Smooth muscle cell (in vitro differentiated cells): ENCODE results near the gene TRPM1. TPM values are rescaled to one million over a fixed set of nuclear protein-coding genes. Genes with fewer than 3 reads are reported as not detected.

Source experiments
- DNase-seq: peaks from one replicate; lab custom pipeline; 2025; ENCODE audit not compliant: unreplicated experiment; lab: John Stamatoyannopoulos, UW
- H2AFZ ChIP-seq: fragments of 200-600 bp; sonication (generic); 2 replicates; pipeline ENCODE4 v1.6.0; 2016; ENCODE audit warnings: antibody characterized with exemption, low read depth, mild to moderate bottlenecking
- H3F3A ChIP-seq: fragments of 200-600 bp; sonication (generic); 2 replicates; pipeline ENCODE4 v1.6.0; 2017; ENCODE audit warnings: antibody characterized with exemption, low read depth
- H3K27ac ChIP-seq: fragments of 200-600 bp; sonication (generic); 2 replicates; pipeline ENCODE4 v1.5.1; 2016; ENCODE audit warnings: low read depth, mild to moderate bottlenecking
- H3K27me3 ChIP-seq: fragments of 200-600 bp; sonication (generic); 2 replicates; pipeline ENCODE4 v1.6.1; 2016; ENCODE audit warnings: low read depth, mild to moderate bottlenecking
- H3K36me3 ChIP-seq: fragments of 200-600 bp; sonication (generic); 2 replicates; pipeline ENCODE4 v1.5.1; 2016; ENCODE audit warnings: low read depth
- H3K4me1 ChIP-seq: fragments of 200-600 bp; sonication (generic); 2 replicates; pipeline ENCODE4 v1.5.1; 2016; ENCODE audit warnings: low read depth
- H3K4me2 ChIP-seq: fragments of 200-600 bp; sonication (generic); 2 replicates; pipeline ENCODE4 v1.6.0; 2016; ENCODE audit warnings: mild to moderate bottlenecking
- H3K4me3 ChIP-seq: fragments of 200-600 bp; sonication (generic); 2 replicates; pipeline ENCODE4 v1.5.1; 2016; ENCODE audit warnings: mild to moderate bottlenecking
- H3K79me2 ChIP-seq: fragments of 200-600 bp; sonication (generic); 2 replicates; pipeline ENCODE4 v1.6.0; 2016; ENCODE audit warnings: low read depth, mild to moderate bottlenecking
- H3K9ac ChIP-seq: fragments of 200-600 bp; sonication (generic); 2 replicates; pipeline ENCODE4 v1.6.0; 2016; ENCODE audit warnings: low read depth
- H3K9me3 ChIP-seq: fragments of 200-600 bp; sonication (generic); replicated peaks from 2 replicates; pipeline ENCODE4 v1.5.1; 2016; ENCODE audit warnings: low read depth
- H4K20me1 ChIP-seq: fragments of 200-600 bp; sonication (generic); 2 replicates; pipeline ENCODE4 v1.6.0; 2016; ENCODE audit warnings: low read depth
- WGBS: methylation state at CpG from one replicate; pipeline ENCODE4 v1.1.7; 2016; ENCODE audit warnings: low lambda C conversion rate; 5-methylcytosine and 5-hydroxymethylcytosine counted together
- polyA plus RNA-seq: library from polyadenylated mRNA; unstranded; fragments of >200 nt; fragmentation: Nextera tagmentation; extraction: Ambion mirVana; gene quantifications from 2 replicates; pipeline ENCODE4 v1.2.1, GENCODE V29; 2016
- total RNA-seq: library from RNA; depleted of rRNA; stranded (reverse); fragments of >200 nt; gene quantifications from 2 replicates; pipeline ENCODE4 v1.2.3, GENCODE V29; 2014
- TF ChIP-seq, protein P1 (sequence below): fragments of 200-600 bp; sonication (generic); IDR thresholded peaks from 2 replicates; pipeline ENCODE4 v1.5.1; 2017; ENCODE audit warnings: borderline replicate concordance, mild to moderate bottlenecking, antibody characterized with exemption; ENCODE audit not compliant: insufficient read depth, poor library complexity, severe bottlenecking

TRPM1 gene
- total and polyA plus RNA-seq, 2 experiments from 2014 or later: not detected

DNA sequence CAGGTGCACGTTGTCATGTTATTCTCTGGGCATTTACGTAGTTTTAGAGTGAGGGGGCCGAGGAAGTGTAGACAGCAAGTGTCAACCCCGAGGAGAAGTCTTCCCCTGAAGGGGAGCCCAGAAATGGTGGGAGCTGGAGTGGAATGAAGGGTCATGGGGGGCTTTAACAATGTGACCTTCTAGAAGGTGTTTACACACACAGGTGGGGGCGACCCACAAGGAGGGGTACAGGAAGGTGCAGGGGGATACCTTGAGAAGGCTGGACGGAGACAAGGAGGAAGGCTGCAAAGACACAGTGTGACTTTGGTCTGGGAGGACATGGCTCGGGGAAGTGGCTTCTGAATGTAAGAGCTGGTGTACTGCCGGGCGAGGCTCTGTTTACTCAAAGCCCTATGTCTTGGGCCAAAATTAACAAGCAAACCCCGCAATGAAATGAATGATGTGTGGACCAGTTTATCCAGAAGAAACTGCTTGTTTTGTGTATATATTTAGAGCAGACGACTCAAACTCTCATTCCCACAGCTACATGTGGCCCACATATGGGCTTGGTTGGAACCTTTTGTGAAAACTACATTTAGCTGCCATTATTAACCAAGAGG lies 18.7 kb downstream of the TRPM1 start:
- Histone ChIP-seq H3K36me3 (no peaks in the 10 kb centered on the region), H3K9ac (no peak overlapping the region), H3K4me2 (no peak overlapping the region), H4K20me1 (no peaks in the 10 kb centered on the region), H3K79me2 (no peaks in the 10 kb centered on the region), H3K4me1 (peaks cover 7% of the 10 kb centered on the region), H3K4me3 (no peak overlapping the region), H3K9me3 (no peaks in the 10 kb centered on the region), H3K27me3 (no peaks in the 10 kb centered on the region), H2AFZ (no peak overlapping the region), H3K27ac (no peak overlapping the region), H3F3A (no peaks in the 10 kb centered on the region)
- 88% methylated on average over 11 of the region's 11 CpGs for WGBS
- DNase-seq: no peak
- TF ChIP-seq, protein P1, sequence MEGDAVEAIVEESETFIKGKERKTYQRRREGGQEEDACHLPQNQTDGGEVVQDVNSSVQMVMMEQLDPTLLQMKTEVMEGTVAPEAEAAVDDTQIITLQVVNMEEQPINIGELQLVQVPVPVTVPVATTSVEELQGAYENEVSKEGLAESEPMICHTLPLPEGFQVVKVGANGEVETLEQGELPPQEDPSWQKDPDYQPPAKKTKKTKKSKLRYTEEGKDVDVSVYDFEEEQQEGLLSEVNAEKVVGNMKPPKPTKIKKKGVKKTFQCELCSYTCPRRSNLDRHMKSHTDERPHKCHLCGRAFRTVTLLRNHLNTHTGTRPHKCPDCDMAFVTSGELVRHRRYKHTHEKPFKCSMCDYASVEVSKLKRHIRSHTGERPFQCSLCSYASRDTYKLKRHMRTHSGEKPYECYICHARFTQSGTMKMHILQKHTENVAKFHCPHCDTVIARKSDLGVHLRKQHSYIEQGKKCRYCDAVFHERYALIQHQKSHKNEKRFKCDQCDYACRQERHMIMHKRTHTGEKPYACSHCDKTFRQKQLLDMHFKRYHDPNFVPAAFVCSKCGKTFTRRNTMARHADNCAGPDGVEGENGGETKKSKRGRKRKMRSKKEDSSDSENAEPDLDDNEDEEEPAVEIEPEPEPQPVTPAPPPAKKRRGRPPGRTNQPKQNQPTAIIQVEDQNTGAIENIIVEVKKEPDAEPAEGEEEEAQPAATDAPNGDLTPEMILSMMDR: no peak

DNA sequence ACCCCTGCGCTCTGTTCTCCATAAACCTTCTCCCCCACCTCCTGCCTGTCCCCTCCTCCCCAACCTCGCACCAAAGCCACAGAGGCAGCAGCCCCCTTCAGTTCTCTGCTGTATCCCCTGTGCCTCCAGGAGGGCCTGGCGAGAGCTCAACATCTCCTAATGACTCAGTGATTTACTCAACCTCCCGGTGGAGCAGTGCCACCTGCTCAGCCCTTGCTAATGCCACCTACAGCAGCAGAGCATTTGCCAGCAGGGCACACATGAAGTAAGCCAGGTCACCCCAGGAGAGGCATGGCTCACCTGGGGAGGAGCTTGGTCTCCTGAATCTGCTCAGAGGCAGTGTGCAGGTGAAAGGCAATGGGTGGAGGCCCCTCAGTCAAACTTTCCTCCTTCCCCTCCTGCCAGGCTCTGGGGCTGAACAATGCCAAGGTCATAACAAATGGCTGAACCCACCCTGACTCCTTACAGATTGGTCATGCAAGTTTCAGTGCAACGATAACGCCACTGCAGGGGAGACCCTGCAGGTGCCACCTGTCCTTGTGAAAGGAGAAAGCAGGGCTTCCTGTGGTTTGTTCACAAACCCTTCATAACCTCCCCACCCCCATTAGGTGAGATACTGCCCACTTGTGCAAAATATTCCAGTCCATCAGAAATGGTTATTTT lies 19.8 kb downstream of the TRPM1 start:
- H3F3A ChIP-seq: no peaks in the 10 kb centered on the region
- H3K27me3 ChIP-seq: no peaks in the 10 kb centered on the region
- DNase-seq: no peak
- H3K27ac ChIP-seq: no peak overlapping the region
- H4K20me1 ChIP-seq: no peaks in the 10 kb centered on the region
- no peak overlapping the region for H2AFZ ChIP-seq
- WGBS: 94% methylated on average over 6 of the region's 6 CpGs
- H3K79me2 ChIP-seq: no peaks in the 10 kb centered on the region
- TF ChIP-seq, protein P1: no peak
- H3K4me3 ChIP-seq: no peak overlapping the region
- no peaks in the 10 kb centered on the region for H3K9me3 ChIP-seq
- no peaks in the 10 kb centered on the region for H3K36me3 ChIP-seq
- H3K9ac ChIP-seq: no peak overlapping the region
- peak overlapping the region; percentile 72 for H3K4me2 ChIP-seq
- H3K4me1 ChIP-seq: peaks cover 7% of the 10 kb centered on the region

DNA sequence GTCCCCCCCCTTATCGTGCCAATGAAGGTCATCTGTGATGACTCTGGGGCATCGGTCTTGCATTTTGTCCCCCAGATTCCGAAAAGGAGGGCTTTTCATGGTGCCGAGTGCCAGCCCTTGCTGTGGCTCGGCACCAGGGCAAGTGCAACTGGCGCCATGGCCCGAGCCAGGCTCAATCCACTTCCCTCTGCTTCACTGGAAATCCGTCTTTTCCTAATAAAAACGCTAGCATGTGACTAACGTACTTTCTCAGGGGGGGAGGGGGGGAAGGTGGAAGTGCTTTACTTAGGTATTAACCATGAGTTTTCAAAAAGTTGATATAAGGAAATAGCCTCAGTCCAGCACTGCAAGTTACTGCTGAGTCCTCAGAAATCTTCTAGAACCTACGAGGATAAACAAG lies 20.5 kb downstream of the TRPM1 start:
- TF ChIP-seq, protein P1: no peak
- no peaks in the 10 kb centered on the region for H4K20me1 ChIP-seq

More for the DNA sequence above, 20.5 kb downstream of the TRPM1 start:
- H2AFZ ChIP-seq: no peak overlapping the region
- no peak overlapping the region for H3K9ac ChIP-seq
- no peaks in the 10 kb centered on the region for H3K79me2 ChIP-seq
- H3K4me2 ChIP-seq: peak overlapping the region; percentile 72
- H3F3A ChIP-seq: no peaks in the 10 kb centered on the region
- no peaks in the 10 kb centered on the region for H3K27me3 ChIP-seq
- 57% methylated on average over 11 of the region's 11 CpGs for WGBS
- H3K4me3 ChIP-seq: peak overlapping the region; percentile 24
- no peaks in the 10 kb centered on the region for H3K9me3 ChIP-seq
- no peaks in the 10 kb centered on the region for H3K36me3 ChIP-seq
- H3K4me1 ChIP-seq: peaks cover 7% of the 10 kb centered on the region
- no peak overlapping the region for H3K27ac ChIP-seq
- DNase-seq: no peak
